H1 (cell line): ENCODE measurements around the gene LBX2. TPM values are rescaled to one million over a fixed set of nuclear protein-coding genes. Genes with fewer than 3 reads are reported as not detected.

Experiments used
- NANOG ChIP-seq: IDR thresholded peaks from 2 replicates; pipeline ENCODE4 v1.6.1; 2011; ENCODE audit warnings: low read length, low read depth, mild to moderate bottlenecking, inconsistent platforms; ENCODE audit not compliant: insufficient read depth, poor library complexity, severe bottlenecking
- RNF2 ChIP-seq: fragments of 200-900, 300-1000 bp; sonication (generic); IDR thresholded peaks from 2 replicates; pipeline ENCODE4 v1.7.1; 2016; ENCODE audit warnings: borderline replicate concordance, low read depth, mild to moderate bottlenecking, antibody characterized with exemption, low read length; ENCODE audit not compliant: poor library complexity, severe bottlenecking; ENCODE audit errors: missing control alignments
- SAP30 ChIP-seq: fragments of 300-600 bp; sonication (generic); IDR thresholded peaks from 2 replicates; pipeline ENCODE4 v1.7.1; 2012; ENCODE audit warnings: low read length, moderate library complexity, mild to moderate bottlenecking, inconsistent platforms; ENCODE audit not compliant: insufficient read depth, insufficient replicate concordance
- SRF ChIP-seq: IDR thresholded peaks from 2 replicates; pipeline ENCODE4 v1.6.1; 2011; ENCODE audit warnings: mild to moderate bottlenecking, low read depth, low read length, moderate library complexity
- SUZ12 ChIP-seq: fragments of 200-600 bp; sonication (generic); IDR thresholded peaks from 2 replicates; pipeline ENCODE4 v1.6.1; 2012; ENCODE audit warnings: mild to moderate bottlenecking, inconsistent platforms, low read length, moderate library complexity, mixed read lengths
- polyA plus RNA-seq, 7 experiments: library from polyadenylated mRNA; depleted of rRNA in 3 of 7; stranded (reverse) in 5 of 7; unstranded in 2 of 7; fragments of >200 nt in 5 of 7; fragments of 200-250 nt in 2 of 7; gene quantifications; 1 replicate in 5 of 7; 2 replicates in 1 of 7; 4 replicates in 1 of 7; pipeline versions ENCODE4 v1.2.1 to v1.2.3, GENCODE V29; 2011 to 2013; ENCODE audit warnings: missing spikeins in 2 of 7, mixed read lengths in 2 of 7
- total RNA-seq: library from RNA; stranded (reverse); fragmentation: NEBNext Ultra II Directional; extraction: Animal tissue kit (Norgen Biotek cat#: 25700); gene quantifications from 2 replicates; pipeline ENCODE4 v1.2.1, GENCODE V29; 2021
- TF ChIP-seq, protein P1 (sequence below), 3 experiments: IDR thresholded peaks; 1 replicate in 2 of 3; 2 replicates in 1 of 3; pipeline versions ENCODE4 v1.5.1 to v1.6.1; 2011; ENCODE audit warnings: low read length in 3 of 3, mild to moderate bottlenecking in 3 of 3, inconsistent platforms in 2 of 3, low read depth in 1 of 3, moderate library complexity in 1 of 3; ENCODE audit not compliant: insufficient read depth in 1 of 3; ENCODE audit errors: control extremely low read depth in 1 of 3
- TF ChIP-seq, protein P2 (sequence below): IDR thresholded peaks from 2 replicates; pipeline ENCODE4 v1.6.1; 2012; ENCODE audit warnings: inconsistent platforms

Gene LBX2
- total and polyA plus RNA-seq, 2 of the 8 experiments (the other 6 are each of a cell fraction or from before 2014, with no cell fraction given), result 0.27 TPM; not detected in 1

DNA sequence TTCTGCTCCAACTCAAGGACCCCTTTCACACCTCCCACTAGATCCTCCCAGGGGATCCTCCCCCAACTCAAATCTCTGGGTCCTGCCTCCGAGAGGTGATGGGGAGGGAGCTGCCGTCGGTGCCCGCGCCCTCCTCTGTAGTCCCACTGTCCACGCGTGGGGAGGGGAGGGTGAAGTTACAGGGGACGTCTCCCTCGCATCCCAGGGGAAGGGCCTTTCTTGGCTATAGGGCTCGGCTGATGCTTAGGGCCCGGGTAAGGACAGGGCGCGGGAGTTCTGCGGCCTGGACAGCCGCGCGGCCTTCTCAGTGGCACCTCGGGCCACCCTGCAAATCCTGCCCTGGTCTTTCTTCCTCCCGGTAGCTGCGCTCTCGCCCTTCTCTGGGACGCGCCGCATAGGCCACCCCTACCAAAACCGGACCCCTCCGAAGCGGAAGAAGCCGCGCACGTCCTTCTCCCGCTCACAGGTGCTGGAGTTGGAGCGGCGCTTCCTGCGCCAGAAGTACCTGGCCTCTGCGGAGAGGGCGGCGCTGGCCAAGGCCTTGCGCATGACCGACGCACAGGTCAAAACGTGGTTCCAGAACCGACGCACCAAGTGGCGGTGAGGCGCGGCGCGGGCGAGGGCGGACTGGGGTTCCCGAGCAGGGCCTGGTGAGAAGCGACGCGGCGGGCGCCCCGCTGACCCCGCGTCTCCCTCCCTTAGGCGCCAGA, 16.0 kb upstream of the LBX2 start (continued):
- TF ChIP-seq, protein P1, sequence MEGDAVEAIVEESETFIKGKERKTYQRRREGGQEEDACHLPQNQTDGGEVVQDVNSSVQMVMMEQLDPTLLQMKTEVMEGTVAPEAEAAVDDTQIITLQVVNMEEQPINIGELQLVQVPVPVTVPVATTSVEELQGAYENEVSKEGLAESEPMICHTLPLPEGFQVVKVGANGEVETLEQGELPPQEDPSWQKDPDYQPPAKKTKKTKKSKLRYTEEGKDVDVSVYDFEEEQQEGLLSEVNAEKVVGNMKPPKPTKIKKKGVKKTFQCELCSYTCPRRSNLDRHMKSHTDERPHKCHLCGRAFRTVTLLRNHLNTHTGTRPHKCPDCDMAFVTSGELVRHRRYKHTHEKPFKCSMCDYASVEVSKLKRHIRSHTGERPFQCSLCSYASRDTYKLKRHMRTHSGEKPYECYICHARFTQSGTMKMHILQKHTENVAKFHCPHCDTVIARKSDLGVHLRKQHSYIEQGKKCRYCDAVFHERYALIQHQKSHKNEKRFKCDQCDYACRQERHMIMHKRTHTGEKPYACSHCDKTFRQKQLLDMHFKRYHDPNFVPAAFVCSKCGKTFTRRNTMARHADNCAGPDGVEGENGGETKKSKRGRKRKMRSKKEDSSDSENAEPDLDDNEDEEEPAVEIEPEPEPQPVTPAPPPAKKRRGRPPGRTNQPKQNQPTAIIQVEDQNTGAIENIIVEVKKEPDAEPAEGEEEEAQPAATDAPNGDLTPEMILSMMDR (IDR thresholded peaks at IDR 0.05; ENCODE audit: control extremely low read depth in 1 of 3, insufficient read depth in 1 of 3, low read depth in 1 of 3, low read length in 3 of 3), result no peak
- peak; percentile 93 for TF ChIP-seq SUZ12
- no peak for TF ChIP-seq RNF2
- TF ChIP-seq, protein P2, sequence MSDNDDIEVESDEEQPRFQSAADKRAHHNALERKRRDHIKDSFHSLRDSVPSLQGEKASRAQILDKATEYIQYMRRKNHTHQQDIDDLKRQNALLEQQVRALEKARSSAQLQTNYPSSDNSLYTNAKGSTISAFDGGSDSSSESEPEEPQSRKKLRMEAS, result peak; percentile 84
- TF ChIP-seq NANOG, result no peak
- no peak for TF ChIP-seq SAP30
- TF ChIP-seq SRF, result no peak
